Testis (tissue), 2 donors: Measurements from ENCODE around the gene ZEB2.
"Not testable (repeated sequence)": the region's sequence is repeated elsewhere in the genome, so short reads cannot be mapped to it uniquely, and the experiment has no call there.

Experiments used
- POLR2A ChIP-seq: fragments of 450-650 bp; IDR thresholded peaks from one replicate; pipeline ENCODE4 v1.6.1; 2017; ENCODE audit warnings: antibody characterized with exemption, mild to moderate bottlenecking, moderate library complexity
- TF ChIP-seq, protein P1 (sequence below), 3 experiments: fragments of 450-650 bp in 2 of 3; fragments of 200-600 bp in 1 of 3; sonication (generic) in 1 of 3; IDR thresholded peaks; one replicate each; pipeline ENCODE4 v1.5.1; 2016 to 2019; ENCODE audit warnings: antibody characterized with exemption in 3 of 3, mild to moderate bottlenecking in 2 of 3, moderate library complexity in 1 of 3

DNA sequence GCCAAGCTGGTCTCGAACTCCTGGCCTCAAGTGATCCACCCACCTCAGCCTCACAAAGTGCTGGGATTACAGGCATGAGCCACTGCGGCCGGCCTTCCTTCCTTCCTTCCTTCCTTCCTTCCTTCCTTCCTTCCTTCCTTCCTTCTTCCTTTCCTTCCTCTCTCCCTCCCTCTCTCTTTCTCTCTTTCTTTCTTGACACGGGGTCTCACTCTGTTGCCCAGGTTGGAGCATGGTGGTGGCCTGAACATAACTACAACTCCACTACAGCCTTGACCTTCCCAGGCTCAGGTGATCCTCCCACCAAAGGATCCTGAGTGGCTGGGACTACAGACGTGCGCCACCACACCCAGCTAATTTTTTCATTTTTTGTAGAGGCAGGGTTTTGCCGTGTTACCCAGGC lies 155.7 kb downstream of the ZEB2 start:
- TF ChIP-seq, protein P1, sequence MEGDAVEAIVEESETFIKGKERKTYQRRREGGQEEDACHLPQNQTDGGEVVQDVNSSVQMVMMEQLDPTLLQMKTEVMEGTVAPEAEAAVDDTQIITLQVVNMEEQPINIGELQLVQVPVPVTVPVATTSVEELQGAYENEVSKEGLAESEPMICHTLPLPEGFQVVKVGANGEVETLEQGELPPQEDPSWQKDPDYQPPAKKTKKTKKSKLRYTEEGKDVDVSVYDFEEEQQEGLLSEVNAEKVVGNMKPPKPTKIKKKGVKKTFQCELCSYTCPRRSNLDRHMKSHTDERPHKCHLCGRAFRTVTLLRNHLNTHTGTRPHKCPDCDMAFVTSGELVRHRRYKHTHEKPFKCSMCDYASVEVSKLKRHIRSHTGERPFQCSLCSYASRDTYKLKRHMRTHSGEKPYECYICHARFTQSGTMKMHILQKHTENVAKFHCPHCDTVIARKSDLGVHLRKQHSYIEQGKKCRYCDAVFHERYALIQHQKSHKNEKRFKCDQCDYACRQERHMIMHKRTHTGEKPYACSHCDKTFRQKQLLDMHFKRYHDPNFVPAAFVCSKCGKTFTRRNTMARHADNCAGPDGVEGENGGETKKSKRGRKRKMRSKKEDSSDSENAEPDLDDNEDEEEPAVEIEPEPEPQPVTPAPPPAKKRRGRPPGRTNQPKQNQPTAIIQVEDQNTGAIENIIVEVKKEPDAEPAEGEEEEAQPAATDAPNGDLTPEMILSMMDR (IDR thresholded peaks at IDR 0.05), result not testable (repeated sequence)
- TF ChIP-seq POLR2A, result not testable (repeated sequence)
